GM21390 (cell line): ENCODE measurements around the gene PCSK2.

Experiments used
- ATAC-seq: cut with Tn5 transposase; IDR thresholded peaks from one replicate; pipeline ENCODE4 v1.9.1; 2021; ENCODE audit not compliant: unreplicated experiment

PCSK2 gene

GRCh38 chr20:17391127-17391771 lies 164.4 kb downstream of the PCSK2 start:
- ATAC-seq = no peak

GRCh38 chr20:17394411-17394810 lies 167.6 kb downstream of the PCSK2 start:
- no peak for ATAC-seq

DNA sequence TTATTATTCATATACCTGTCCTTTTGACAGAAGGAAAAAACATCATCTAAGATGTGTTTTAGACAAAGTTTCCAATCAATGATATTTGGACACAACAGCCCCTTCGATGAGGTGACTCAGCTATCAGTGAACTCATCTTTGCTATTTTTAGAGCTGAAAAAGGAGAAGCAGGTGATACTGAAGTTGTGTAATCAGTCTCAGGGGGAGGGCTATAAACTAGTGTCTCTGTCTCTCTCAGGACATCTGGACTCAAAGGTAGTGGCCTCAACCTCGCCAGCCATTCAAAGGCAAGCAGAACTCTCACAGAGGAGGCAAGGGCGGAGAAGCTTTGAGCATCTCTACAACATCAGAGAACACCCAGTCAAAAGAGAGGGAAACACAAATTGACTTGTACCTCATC lies 168.9 kb downstream of the PCSK2 start:
- ATAC-seq = no peak

- no peak for ATAC-seq
Measured at GRCh38 chr20:17399303-17399985, 172.6 kb downstream of the PCSK2 start.

- ATAC-seq = no peak
Measured at GRCh38 chr20:17403461-17403860, 176.6 kb downstream of the PCSK2 start.

DNA sequence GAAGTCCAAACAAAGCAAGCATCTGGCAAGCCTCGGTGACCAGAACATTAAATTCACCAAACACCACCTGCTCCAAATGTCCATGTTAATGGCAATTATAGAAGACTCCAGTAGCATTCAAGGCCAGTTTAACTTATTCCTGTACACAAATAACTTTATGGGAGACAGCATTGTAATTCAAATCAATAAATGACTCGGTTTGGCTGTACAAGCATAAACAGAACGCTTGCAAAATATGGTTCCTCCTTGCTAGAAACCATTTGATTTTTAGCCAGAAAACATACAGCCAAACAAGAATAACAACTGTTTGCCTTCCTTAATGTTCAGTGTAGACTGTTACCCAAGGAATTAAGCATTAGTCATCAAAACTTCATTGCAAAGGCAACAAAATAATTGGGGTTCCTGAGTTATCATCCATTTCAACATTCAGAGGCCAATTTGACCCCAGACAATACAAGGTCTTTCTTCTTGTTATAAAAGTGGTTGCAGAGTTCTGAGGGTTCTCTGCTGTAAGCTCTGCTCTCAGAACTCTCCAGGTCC lies 179.3 kb downstream of the PCSK2 start:
- no peak for ATAC-seq

DNA sequence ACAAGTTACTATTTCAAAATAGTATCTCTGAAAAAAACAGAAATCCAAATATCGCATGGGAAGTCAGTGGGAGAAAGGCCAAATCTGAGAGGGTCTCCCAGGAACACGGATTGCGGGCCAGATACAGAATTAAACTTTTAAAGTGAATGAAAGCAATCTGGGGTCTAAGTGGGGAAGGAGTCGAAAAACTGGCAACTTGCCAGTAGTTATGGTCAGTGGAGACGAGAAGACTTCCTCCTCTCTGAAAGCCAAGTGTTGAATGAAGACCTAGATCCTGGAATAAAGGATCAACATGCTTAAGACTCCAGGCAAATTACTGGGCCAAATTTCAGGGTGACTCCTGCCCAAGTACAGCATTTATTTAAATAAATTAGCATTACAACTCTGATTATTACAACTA lies 180.7 kb downstream of the PCSK2 start:
- ATAC-seq = no peak

GRCh38 chr20:17417225-17417624 lies 190.4 kb downstream of the PCSK2 start:
- no peak for ATAC-seq

DNA sequence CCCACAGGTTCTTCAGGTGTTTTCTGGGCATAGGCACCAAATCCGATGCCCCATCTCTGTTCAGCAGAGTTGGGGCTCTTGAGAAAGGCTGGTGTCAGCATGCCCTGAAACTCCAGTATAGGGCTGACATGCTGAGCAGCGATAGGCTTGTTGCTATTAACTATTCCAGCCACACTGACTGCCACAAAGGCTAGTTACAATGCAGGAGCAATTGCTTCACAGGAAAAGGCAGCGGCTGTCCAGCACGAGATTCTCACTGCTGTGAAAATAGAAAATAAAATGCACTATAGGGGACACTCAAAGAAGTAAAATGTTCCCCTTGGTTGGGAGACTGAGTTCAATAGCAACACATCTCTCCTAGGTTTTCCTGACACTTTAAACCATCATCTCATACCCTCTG lies 191.9 kb downstream of the PCSK2 start:
- ATAC-seq = no peak

DNA sequence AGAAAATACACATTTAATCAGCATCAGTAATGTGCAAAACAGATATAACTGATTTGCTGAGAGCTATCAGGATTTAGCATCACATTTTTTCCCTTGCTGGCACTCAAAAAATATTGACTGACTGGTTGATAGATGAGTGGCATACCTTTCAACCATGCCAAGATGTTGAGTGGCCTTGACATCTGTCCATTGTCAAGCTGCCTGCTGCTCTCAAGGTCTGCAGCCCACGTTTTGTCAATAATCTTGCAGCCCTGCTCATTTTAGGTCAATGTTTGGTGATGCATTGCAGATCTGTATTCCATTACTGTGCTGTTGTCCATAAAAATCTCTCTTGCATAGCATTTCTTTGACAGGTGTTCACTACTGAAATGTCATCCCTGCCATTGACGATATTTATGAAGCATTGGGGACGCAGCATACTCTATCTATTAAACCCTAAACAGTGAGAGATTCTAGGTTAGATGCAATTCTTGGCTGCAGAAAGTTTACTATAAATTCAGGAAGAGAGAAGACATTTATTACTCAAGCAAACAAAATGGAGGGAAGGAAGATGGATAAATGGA lies 192.7 kb downstream of the PCSK2 start:
- ATAC-seq = no peak

GRCh38 chr20:17421493-17421892 lies 194.7 kb downstream of the PCSK2 start:
- ATAC-seq = no peak

GRCh38 chr20:17423782-17424181 lies 196.9 kb downstream of the PCSK2 start:
- ATAC-seq = no peak

- ATAC-seq = no peak
Measured at GRCh38 chr20:17427638-17428037, 200.8 kb downstream of the PCSK2 start.

DNA sequence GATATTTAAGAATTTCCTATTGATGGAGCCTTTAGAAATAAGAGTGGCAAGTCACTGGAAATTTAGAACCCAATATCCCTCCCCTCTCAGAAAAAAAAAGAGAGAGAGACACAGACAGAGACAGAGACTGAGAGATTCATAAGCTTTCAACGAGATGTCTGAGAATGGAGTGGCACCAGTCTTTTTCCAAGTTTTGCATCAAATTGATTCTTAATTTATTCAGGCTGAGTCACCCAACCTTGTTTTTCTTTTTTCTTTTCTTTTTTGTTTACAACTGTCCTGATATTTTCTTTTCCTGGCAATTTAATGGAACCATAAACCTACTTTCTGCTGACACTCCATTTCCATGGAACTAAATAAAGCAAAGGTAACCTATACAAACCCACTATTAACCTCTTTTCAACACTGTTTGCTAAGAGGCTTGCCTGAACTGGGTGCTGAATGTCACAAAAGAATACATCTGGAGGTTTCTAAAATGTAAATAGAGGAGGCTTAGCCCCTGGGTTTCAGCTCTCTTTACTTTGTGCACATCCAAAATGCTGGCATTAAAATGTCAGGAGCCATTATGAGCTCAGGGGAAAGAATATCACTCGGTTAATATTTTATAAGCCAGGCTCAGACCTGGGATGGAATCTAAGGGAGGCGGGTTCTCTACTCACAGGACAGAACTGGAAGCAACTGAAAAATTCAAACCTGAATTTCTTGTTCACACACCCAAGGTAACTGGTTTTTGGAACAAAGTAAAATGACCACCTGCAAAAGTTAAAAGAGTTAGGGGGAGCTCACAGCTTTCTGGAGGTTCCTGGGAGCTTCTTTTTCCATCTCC lies 203.5 kb downstream of the PCSK2 start:
- no peak for ATAC-seq

DNA sequence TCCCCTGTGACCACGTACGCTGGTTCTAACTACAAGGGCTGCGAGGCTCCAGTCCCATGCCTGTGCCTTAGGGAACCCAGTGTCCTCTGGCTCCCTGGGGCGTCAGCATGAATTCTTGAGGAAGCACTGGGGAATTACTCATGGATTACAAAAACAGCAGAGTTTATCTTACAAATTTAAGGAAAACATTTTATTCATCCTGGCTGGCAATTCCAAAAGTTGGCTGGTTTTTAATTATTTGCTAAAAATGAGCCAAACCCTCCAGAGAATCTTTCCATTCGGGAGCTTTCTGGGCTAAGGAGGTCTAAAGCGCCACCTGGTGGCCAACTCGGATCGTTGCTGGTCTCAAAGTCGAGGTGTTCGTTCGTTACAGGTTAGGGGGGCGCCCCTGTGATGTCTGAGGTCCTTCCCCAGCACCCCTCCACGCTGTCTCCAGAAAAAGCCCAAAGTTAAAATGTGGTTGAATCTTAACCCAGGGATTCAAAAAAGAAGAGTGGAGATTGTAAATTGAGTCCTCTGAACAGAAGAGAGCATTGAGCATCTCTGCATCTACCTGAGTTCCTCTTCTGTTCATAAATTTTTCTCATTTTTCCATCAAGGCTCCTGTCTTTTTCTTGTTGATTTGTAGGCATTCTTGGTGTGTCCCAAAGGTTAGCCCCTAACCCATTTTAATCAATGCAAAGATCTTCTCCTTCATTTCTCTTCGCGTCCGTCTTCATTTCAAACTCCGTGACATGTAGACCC lies 205.0 kb downstream of the PCSK2 start:
- no peak for ATAC-seq

DNA sequence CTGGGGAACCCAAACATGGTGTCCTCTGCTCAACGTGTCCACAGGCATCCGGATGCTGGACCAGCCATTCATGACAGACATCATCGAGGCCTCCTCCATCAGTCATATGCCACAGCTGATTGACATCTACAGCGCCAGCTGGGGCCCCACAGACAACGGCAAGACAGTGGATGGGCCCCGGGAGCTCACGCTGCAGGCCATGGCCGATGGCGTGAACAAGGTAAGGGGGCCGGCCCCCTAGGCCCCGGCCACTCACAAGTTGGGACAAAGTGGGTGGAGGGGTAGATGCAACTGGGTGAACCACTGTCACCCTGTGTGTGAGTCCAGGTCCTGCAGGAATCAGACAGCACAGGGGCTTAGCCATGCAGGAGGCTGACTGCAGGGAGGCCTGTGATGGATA lies 209.8 kb downstream of the PCSK2 start:
- ATAC-seq = no peak

DNA sequence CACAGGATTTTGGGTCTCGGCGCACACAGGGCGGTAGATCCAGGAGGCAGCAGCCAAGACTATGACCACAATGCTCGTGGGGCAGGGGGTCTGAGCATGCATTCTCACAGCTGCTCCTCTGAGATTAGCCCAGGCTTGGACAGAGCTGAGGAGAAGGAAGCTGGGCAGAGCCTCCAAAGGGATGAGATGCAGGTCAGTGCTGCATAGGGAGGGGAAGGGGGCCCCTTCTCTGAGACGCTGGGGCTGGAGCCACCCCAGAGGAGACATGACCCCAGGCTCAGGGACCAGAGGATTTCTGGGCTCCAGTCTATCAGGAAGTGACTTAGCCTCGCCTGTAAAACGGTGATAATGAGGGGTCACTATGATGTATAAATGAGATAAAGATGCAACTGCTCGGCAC lies 210.4 kb downstream of the PCSK2 start:
- ATAC-seq = no peak

DNA sequence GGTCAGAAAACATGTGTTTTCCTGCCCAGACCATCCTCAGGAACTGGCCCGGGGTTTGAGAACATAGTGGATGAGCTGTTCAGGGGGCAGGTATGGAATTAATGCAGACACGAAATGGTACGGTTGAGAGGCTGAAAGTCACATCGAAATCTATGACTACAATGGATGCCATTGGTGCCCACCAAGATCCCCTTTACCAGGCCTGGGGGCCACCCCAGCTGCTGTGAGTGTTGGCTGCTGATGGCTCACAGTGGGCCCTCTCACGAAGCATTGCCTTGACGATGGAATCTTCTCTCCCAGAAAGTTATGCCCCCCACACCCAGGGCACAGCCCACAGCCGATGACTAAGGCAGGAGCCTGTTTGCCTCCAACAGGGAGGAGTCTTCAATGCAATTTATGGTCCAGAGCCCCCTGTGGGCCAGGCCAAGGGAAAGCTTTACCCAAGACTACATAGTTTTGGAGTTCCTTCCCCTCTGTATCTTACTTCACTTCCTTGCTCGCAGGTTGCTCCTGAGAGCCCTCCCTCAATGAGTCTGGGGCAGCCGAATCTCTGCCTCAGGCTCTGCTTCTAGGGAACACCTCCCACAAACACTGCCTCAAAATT lies 211.7 kb downstream of the PCSK2 start:
- ATAC-seq = no peak

DNA sequence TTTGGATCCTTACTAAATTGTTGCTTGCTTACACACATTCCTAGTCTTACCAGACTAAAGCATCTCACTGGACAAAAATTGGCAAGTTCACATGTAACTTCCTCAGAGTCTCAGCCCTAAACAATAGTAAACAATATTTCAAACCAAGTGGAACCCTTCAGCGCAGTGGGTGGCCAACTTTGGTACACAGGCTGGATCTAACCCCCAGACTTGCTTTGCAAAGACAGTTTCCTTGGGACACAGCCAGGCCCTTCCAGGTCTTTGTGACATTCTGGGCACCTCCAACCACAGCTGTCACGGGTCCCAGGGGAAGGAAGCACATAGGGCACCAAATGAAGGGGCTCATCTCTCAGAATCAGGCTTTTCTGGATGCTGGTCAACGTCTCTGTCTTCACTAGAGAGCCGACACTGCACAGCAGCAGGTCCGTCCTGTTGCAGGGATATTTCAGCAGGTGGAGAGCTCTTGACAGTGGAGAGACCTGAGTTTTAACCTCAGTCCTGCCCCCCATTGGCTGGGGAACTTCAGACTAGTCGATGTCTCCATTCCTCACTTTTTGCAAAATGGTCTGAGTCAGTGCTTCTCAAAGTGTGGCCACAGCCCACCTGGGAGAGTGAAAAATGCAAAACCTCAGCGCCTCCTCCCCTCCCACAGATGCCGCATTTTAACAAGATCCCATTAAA lies 212.9 kb downstream of the PCSK2 start:
- ATAC-seq = no peak

DNA sequence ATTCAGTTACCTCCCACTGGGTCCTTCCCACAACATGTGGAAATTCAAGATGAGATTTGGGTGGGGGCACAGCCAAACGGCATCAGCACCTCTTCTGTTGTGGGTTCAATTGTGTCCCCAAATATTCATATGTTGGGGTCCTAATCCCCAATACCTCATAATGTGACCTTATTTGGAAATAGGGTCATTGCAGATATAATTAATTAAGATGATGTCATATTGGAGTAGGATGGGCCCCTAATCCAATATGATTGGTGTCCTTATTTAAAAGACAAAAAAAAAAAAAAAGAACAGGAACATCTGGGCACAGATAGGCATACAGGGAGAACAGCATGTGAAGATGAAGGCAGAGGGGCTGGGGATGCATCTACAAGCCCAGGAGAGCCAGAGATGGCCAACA lies 214.9 kb downstream of the PCSK2 start:
- no peak for ATAC-seq
